Astrocyte (in vitro differentiated cells and primary cell): ENCODE data around the gene COX8A. TPM values are rescaled to one million over a fixed set of nuclear protein-coding genes. Genes with fewer than 3 reads are reported as not detected.

Experiments used
- DNase-seq: peaks from one replicate; pipeline ENCODE4 v3.0.0-alpha.2; 2010; ENCODE audit warnings: low read depth
- FAIRE-seq: peaks from 2 replicates; lab custom pipeline; 2011; peaks lifted over from hg19 to GRCh38; lab: Jason Lieb, UNC
- H2AFZ ChIP-seq: 2 replicates; pipeline ENCODE4 v1.6.0; 2012; ENCODE audit warnings: low read depth, low read length, inconsistent platforms
- H3K27ac ChIP-seq: 2 replicates; pipeline ENCODE4 v1.5.1; 2011; ENCODE audit warnings: low read depth, low read length, inconsistent platforms
- H3K27me3 ChIP-seq: 2 replicates; pipeline ENCODE4 v1.6.0; 2011; ENCODE audit warnings: low read length, inconsistent platforms; ENCODE audit not compliant: insufficient read depth
- H3K36me3 ChIP-seq: 2 replicates; pipeline ENCODE4 v1.5.1; 2011; ENCODE audit warnings: low read length, inconsistent platforms; ENCODE audit not compliant: insufficient read depth
- H3K4me1 ChIP-seq: 2 replicates; pipeline ENCODE4 v1.5.1; 2011; ENCODE audit warnings: low read length, inconsistent platforms; ENCODE audit not compliant: insufficient read depth
- H3K4me2 ChIP-seq: 2 replicates; pipeline ENCODE4 v1.6.0; 2012; ENCODE audit warnings: low read length, inconsistent platforms
- H3K4me3 ChIP-seq: 2 replicates; pipeline ENCODE4 v1.5.1; 2011; ENCODE audit warnings: low read depth, mild to moderate bottlenecking, low read length, inconsistent platforms; ENCODE audit not compliant: insufficient read depth
- H3K79me2 ChIP-seq: 2 replicates; pipeline ENCODE4 v1.6.0; 2012; ENCODE audit warnings: mild to moderate bottlenecking, low read length, inconsistent platforms; ENCODE audit not compliant: insufficient read depth
- H3K9ac ChIP-seq: 2 replicates; pipeline ENCODE4 v1.6.0; 2012; ENCODE audit warnings: mild to moderate bottlenecking, low read length, inconsistent platforms
- H3K9me3 ChIP-seq: 2 replicates; pipeline ENCODE4 v1.5.1; 2012; ENCODE audit warnings: low read depth, mild to moderate bottlenecking, low read length, inconsistent platforms; ENCODE audit not compliant: insufficient read depth
- H4K20me1 ChIP-seq: 2 replicates; pipeline ENCODE4 v1.6.0; 2012; ENCODE audit warnings: low read length, inconsistent platforms; ENCODE audit not compliant: insufficient read depth
- H3K27ac Mint-ChIP-seq: one replicate; pipeline ENCODE4 v1.8.0; 2021; ENCODE audit warnings: mild to moderate bottlenecking, mixed read lengths; ENCODE audit not compliant: unreplicated experiment
- H3K27me3 Mint-ChIP-seq: one replicate; pipeline ENCODE4 v1.8.0; 2021; ENCODE audit warnings: low read depth, mixed read lengths; ENCODE audit not compliant: unreplicated experiment
- H3K36me3 Mint-ChIP-seq: one replicate; pipeline ENCODE4 v1.8.0; 2021; ENCODE audit warnings: low read depth, mixed read lengths; ENCODE audit not compliant: unreplicated experiment
- H3K4me1 Mint-ChIP-seq: one replicate; pipeline ENCODE4 v1.8.0; 2021; ENCODE audit warnings: low read depth, mixed read lengths; ENCODE audit not compliant: unreplicated experiment
- H3K4me3 Mint-ChIP-seq: one replicate; pipeline ENCODE4 v1.8.0; 2021; ENCODE audit warnings: mild to moderate bottlenecking, moderate library complexity, mixed read lengths; ENCODE audit not compliant: unreplicated experiment
- H3K9me3 Mint-ChIP-seq: one replicate; pipeline ENCODE4 v1.8.0; 2021; ENCODE audit warnings: mild to moderate bottlenecking, mixed read lengths; ENCODE audit not compliant: unreplicated experiment
- EZH2 ChIP-seq: IDR thresholded peaks from 2 replicates; pipeline ENCODE4 v1.6.1; 2012; ENCODE audit warnings: mild to moderate bottlenecking, low read length, inconsistent platforms; ENCODE audit not compliant: insufficient read depth
- total RNA-seq: library from RNA; stranded (reverse); gene quantifications from 2 replicates; pipeline ENCODE4 v1.2.1, GENCODE V29; 2021
- TF ChIP-seq, protein P1 (sequence below): IDR thresholded peaks from 2 replicates; pipeline ENCODE4 v1.5.1; 2011; ENCODE audit warnings: low read depth, mild to moderate bottlenecking, inconsistent platforms, low read length, moderate library complexity; ENCODE audit not compliant: insufficient read depth

The COX8A gene
- total RNA-seq, 1 donor from 2014 or later: 274 TPM

DNA sequence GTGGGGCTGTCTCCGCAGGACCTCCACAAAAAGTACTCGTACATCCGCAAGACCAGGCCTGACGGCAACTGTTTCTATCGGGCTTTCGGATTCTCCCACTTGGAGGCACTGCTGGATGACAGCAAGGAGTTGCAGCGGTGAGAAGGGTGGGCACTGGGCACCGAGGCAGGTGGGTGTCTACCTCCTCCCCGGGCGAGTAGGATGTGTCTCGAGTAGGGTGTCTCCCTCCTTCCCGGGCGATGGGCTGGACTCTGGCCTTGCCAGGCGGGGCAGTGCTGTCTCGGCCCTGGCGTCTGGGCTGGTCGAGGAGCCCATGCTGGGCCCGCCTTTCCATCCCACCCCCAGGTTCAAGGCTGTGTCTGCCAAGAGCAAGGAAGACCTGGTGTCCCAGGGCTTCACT lies 22.1 kb downstream of the COX8A start:
- H3K27me3 ChIP-seq: no peaks in the 10 kb centered on the region
- no peak overlapping the region for H3K9ac ChIP-seq
- peaks cover 3% of the 10 kb centered on the region for H3K36me3 Mint-ChIP-seq
- peaks cover 84% of the 10 kb centered on the region for H4K20me1 ChIP-seq
- no peak overlapping the region for H3K4me3 ChIP-seq
- peaks cover 2% of the 10 kb centered on the region for H3K79me2 ChIP-seq
- no peak for FAIRE-seq
- no peaks in the 10 kb centered on the region for H3K9me3 Mint-ChIP-seq
- H3K36me3 ChIP-seq: peaks cover 4% of the 10 kb centered on the region
- peaks cover 1% of the 10 kb centered on the region for H3K4me1 Mint-ChIP-seq
- no peak overlapping the region for H3K27ac ChIP-seq
- no peaks in the 10 kb centered on the region for H3K9me3 ChIP-seq
- H3K27me3 Mint-ChIP-seq: peaks cover 3% of the 10 kb centered on the region
- H3K4me1 ChIP-seq: peaks cover 5% of the 10 kb centered on the region
- H2AFZ ChIP-seq: no peak overlapping the region
- TF ChIP-seq, protein P1, sequence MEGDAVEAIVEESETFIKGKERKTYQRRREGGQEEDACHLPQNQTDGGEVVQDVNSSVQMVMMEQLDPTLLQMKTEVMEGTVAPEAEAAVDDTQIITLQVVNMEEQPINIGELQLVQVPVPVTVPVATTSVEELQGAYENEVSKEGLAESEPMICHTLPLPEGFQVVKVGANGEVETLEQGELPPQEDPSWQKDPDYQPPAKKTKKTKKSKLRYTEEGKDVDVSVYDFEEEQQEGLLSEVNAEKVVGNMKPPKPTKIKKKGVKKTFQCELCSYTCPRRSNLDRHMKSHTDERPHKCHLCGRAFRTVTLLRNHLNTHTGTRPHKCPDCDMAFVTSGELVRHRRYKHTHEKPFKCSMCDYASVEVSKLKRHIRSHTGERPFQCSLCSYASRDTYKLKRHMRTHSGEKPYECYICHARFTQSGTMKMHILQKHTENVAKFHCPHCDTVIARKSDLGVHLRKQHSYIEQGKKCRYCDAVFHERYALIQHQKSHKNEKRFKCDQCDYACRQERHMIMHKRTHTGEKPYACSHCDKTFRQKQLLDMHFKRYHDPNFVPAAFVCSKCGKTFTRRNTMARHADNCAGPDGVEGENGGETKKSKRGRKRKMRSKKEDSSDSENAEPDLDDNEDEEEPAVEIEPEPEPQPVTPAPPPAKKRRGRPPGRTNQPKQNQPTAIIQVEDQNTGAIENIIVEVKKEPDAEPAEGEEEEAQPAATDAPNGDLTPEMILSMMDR: no peak
- no peak for TF ChIP-seq EZH2
- no peak overlapping the region for H3K4me2 ChIP-seq
- DNase-seq: no peak
- no peak overlapping the region for H3K4me3 Mint-ChIP-seq
- no peak overlapping the region for H3K27ac Mint-ChIP-seq

DNA sequence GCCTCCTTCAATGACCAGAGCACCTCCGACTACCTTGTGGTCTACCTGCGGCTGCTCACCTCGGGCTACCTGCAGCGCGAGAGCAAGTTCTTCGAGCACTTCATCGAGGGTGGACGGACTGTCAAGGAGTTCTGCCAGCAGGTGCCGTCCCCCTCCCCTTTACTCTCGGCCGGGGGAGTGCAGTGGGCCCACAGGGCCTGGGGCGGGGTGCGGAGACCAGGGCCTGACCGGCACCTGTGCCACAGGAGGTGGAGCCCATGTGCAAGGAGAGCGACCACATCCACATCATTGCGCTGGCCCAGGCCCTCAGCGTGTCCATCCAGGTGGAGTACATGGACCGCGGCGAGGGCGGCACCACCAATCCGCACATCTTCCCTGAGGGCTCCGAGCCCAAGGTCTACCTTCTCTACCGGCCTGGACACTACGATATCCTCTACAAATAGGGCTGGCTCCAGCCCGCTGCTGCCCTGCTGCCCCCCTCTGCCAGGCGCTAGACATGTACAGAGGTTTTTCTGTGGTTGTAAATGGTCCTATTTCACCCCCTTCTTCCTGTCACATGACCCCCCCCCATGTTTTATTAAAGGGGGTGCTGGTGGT lies 22.8 kb downstream of the COX8A start:
- TF ChIP-seq, protein P1: no peak
- TF ChIP-seq EZH2: no peak
- Histone ChIP-seq H3K4me3 (no peak overlapping the region), H3K36me3 (peaks cover 4% of the 10 kb centered on the region), H3K27me3 (no peaks in the 10 kb centered on the region), H3K9me3 (no peaks in the 10 kb centered on the region), H4K20me1 (peaks cover 80% of the 10 kb centered on the region), H3K79me2 (no peaks in the 10 kb centered on the region), H3K9ac (no peak overlapping the region), H3K27ac (no peak overlapping the region), H2AFZ (no peak overlapping the region), H3K4me2 (no peak overlapping the region), H3K4me1 (peaks cover 10% of the 10 kb centered on the region)
- H3K4me3 Mint-ChIP-seq: no peak overlapping the region
- peaks cover 8% of the 10 kb centered on the region for H3K27me3 Mint-ChIP-seq
- no peak overlapping the region for H3K27ac Mint-ChIP-seq
- H3K36me3 Mint-ChIP-seq: no peaks in the 10 kb centered on the region
- H3K9me3 Mint-ChIP-seq: no peaks in the 10 kb centered on the region
- FAIRE-seq: no peak
- H3K4me1 Mint-ChIP-seq: peaks cover 1% of the 10 kb centered on the region
- no peak for DNase-seq

DNA sequence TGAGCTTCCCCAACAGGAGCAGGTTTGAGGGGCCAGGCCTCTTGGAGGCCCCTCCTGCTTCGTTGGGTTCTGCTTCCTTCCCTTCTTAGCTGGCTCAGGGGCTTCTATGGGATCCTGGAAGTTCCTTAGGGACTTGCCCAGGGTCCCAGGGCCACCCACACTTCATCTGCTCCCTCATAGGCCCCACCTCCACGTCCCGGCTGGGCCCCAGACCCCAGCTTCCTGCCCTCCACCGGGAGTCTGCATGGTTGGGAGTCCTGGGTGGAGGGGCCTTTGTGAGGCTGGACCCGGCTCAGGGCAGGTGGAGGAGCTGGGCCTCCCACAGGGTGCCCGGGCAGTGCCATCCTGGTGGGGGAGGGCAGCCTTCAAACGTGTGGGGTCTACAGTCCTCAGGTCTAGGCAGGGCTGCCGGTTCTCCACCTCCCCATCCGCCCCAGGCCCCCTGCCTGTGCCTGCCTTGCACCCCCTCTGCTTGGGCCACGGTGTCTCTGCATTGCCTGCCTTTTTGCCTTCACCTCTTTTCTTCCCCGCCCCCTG lies 23.4 kb downstream of the COX8A start:
- no peaks in the 10 kb centered on the region for H3K9me3 ChIP-seq
- no peak for FAIRE-seq
- no peak overlapping the region for H3K4me3 ChIP-seq
- no peak overlapping the region for H3K4me3 Mint-ChIP-seq
- H2AFZ ChIP-seq: no peak overlapping the region
- H3K4me2 ChIP-seq: no peak overlapping the region
- no peaks in the 10 kb centered on the region for H3K9me3 Mint-ChIP-seq
- no peak overlapping the region for H3K27ac Mint-ChIP-seq
- H3K9ac ChIP-seq: no peak overlapping the region
- H3K27me3 Mint-ChIP-seq: peaks cover 11% of the 10 kb centered on the region
- H4K20me1 ChIP-seq: peaks cover 78% of the 10 kb centered on the region
- H3K27ac ChIP-seq: no peak overlapping the region
- TF ChIP-seq EZH2: no peak
- TF ChIP-seq, protein P1: no peak
- peaks cover 1% of the 10 kb centered on the region for H3K4me1 Mint-ChIP-seq
- H3K36me3 Mint-ChIP-seq: no peaks in the 10 kb centered on the region
- H3K4me1 ChIP-seq: peaks cover 10% of the 10 kb centered on the region
- no peaks in the 10 kb centered on the region for H3K79me2 ChIP-seq
- DNase-seq: no peak
- peaks cover 4% of the 10 kb centered on the region for H3K36me3 ChIP-seq
- H3K27me3 ChIP-seq: no peaks in the 10 kb centered on the region
